Thyroid gland (tissue), 4 donors: ENCODE data around the gene KLHL25.

Source experiments
- CTCF ChIP-seq, 6 experiments: fragments of 200-600 bp in 3 of 6; fragments of 450-650 bp in 3 of 6; sonication (generic) in 3 of 6; IDR thresholded peaks; one replicate each; pipeline ENCODE4 v1.5.1; 2016 to 2019; ENCODE audit warnings: antibody characterized with exemption in 6 of 6, mild to moderate bottlenecking in 2 of 6, inconsistent platforms in 1 of 6, moderate library complexity in 1 of 6
- POLR2A ChIP-seq, 2 donors: fragments of 450-650 bp; IDR thresholded peaks; one replicate each; pipeline ENCODE4 v1.6.1; 2017; ENCODE audit warnings: antibody characterized with exemption in 2 of 2, mild to moderate bottlenecking in 2 of 2, moderate library complexity in 1 of 2

DNA sequence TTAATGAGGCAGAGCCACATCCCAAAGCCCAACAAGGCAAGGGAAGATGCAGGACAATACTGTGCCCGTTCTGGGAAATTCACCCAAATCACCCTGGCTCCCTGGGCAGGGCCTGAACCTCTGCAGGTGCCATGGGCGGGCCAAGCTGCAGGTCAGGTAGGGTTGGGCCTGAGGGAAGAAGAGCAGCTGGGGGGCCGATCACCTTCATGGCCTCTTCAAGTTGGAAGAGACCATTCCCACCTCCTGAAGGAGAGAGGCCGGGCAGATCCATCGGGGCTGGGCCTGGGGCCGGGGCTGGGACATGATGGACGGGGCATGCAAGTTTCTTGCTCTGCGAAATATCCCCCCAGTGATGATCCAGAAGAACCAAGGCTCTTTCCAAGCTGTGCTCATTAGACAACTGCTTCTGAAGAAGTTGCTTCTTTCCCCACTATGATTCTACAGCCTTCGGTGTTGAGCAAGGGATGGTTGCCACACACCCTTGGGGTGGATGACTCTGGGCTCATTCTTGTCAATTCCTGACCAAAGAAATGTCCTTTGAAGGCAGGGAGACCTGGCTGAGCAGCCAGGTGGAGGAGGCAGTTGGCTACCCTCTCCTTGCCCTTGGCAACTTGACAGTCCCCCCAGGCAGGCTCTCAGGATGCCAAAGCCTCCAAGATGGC is 38.2 kb downstream of the KLHL25 start:
- TF ChIP-seq POLR2A (IDR thresholded peaks at IDR 0.05) (no peak), CTCF (IDR thresholded peaks at IDR 0.05) (no peak)
